Endothelial cell of umbilical vein (primary cell): Measurements from ENCODE around the gene EEA1.

Experiments
- CTCF ChIP-seq, 2 donors: IDR thresholded peaks; 1 replicate in 1 of 2; 2 replicates in 1 of 2; pipeline ENCODE4 v1.5.1; 2011; ENCODE audit warnings: low read length in 2 of 2, mild to moderate bottlenecking in 2 of 2, moderate library complexity in 2 of 2, control low read depth in 1 of 2, inconsistent platforms in 1 of 2, low read depth in 1 of 2; ENCODE audit not compliant: insufficient read depth in 1 of 2; ENCODE audit errors: extremely low read depth in 1 of 2
- EZH2 ChIP-seq: IDR thresholded peaks from 2 replicates; pipeline ENCODE4 v1.6.1; 2012; ENCODE audit warnings: borderline replicate concordance, low read depth, mild to moderate bottlenecking, moderate library complexity, low read length, inconsistent platforms; ENCODE audit not compliant: severe bottlenecking
- FOS ChIP-seq: IDR thresholded peaks from 2 replicates; pipeline ENCODE4 v1.6.1; 2011; ENCODE audit warnings: mild to moderate bottlenecking, low read length, moderate library complexity, borderline replicate concordance; ENCODE audit not compliant: insufficient read depth
- MAX ChIP-seq: IDR thresholded peaks from 2 replicates; pipeline ENCODE4 v1.6.1; 2011; ENCODE audit not compliant: insufficient read depth, insufficient read length
- POLR2A ChIP-seq: IDR thresholded peaks from 2 replicates; pipeline ENCODE4 v1.6.1; 2012; ENCODE audit warnings: low read depth, mild to moderate bottlenecking, control low read depth, low read length
- POLR2AphosphoS5 ChIP-seq: IDR thresholded peaks from 2 replicates; pipeline ENCODE4 v1.6.1; 2012; ENCODE audit warnings: low read depth, mild to moderate bottlenecking, control low read depth, low read length, moderate library complexity; ENCODE audit not compliant: insufficient read depth

GRCh38 chr12:92912672-92913071 lies 16.4 kb downstream of the EEA1 start:
- no peak for TF ChIP-seq CTCF (IDR thresholded peaks at IDR 0.05; ENCODE audit: extremely low read depth in 1 of 2, insufficient read depth in 1 of 2, low read depth in 1 of 2, low read length in 2 of 2)
- no peak for TF ChIP-seq MAX
- no peak for TF ChIP-seq POLR2A
- TF ChIP-seq FOS: no peak
- TF ChIP-seq POLR2AphosphoS5: no peak
- TF ChIP-seq EZH2: no peak
